Measurements from ENCODE around the gene OMA1.

OMA1 gene

DNA sequence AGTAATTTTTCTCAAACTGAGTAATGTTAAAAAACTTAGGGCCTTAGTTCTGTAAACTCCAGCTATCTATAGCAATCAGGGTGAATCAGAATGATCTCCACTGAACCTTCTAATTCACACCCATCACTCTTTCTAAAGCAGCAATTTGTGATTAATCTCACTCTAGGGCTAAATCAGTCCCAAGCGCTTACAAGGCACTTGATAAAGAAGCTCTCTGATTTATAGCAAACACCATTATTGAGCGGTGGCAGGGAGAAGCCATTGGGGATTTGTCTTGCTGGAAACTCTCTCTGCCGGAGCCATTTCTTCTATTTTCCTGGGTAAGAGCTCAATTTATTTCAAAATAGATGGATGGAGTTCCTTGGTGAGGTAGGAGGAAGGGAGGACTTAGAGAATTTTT is 77.0 kb downstream of the OMA1 start:
- H3K27me3 ChIP-seq (ENCODE audit: insufficient read depth, low read length), result no peaks in the 10 kb centered on the region
- H3K27ac ChIP-seq (ENCODE audit: low read depth, low read length, poor library complexity, severe bottlenecking), result no peak overlapping the region
- no peak overlapping the region for H3K4me2 ChIP-seq (ENCODE audit: low read length)
- H4K20me1 ChIP-seq (ENCODE audit: insufficient read depth, low read length), result no peaks in the 10 kb centered on the region
- H3K36me3 ChIP-seq (ENCODE audit: insufficient read depth, low read length), result no peaks in the 10 kb centered on the region
- H3K4me3 ChIP-seq (ENCODE audit: low read depth, low read length, poor library complexity, severe bottlenecking), result no peak overlapping the region
- no peak overlapping the region for H2AFZ ChIP-seq (ENCODE audit: low read length)
- no peaks in the 10 kb centered on the region for H3K9me3 ChIP-seq (ENCODE audit: low read length)
- H3K9ac ChIP-seq (ENCODE audit: low read length), result no peak overlapping the region
- no peaks in the 10 kb centered on the region for H3K9me2 ChIP-seq (ENCODE audit: low read depth, low read length)
- TF ChIP-seq EZH2 (IDR thresholded peaks at IDR 0.05; ENCODE audit: borderline replicate concordance, low read length), result no peak
- TF ChIP-seq, protein P1, sequence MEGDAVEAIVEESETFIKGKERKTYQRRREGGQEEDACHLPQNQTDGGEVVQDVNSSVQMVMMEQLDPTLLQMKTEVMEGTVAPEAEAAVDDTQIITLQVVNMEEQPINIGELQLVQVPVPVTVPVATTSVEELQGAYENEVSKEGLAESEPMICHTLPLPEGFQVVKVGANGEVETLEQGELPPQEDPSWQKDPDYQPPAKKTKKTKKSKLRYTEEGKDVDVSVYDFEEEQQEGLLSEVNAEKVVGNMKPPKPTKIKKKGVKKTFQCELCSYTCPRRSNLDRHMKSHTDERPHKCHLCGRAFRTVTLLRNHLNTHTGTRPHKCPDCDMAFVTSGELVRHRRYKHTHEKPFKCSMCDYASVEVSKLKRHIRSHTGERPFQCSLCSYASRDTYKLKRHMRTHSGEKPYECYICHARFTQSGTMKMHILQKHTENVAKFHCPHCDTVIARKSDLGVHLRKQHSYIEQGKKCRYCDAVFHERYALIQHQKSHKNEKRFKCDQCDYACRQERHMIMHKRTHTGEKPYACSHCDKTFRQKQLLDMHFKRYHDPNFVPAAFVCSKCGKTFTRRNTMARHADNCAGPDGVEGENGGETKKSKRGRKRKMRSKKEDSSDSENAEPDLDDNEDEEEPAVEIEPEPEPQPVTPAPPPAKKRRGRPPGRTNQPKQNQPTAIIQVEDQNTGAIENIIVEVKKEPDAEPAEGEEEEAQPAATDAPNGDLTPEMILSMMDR (IDR thresholded peaks at IDR 0.05; ENCODE audit: low read length), result no peak
- H3K4me1 ChIP-seq (ENCODE audit: insufficient read depth, low read length, severe bottlenecking), result no peaks in the 10 kb centered on the region
- no peaks in the 10 kb centered on the region for H3K79me2 ChIP-seq (ENCODE audit: insufficient read depth, low read length)
- H3F3A ChIP-seq (ENCODE audit: insufficient read depth, low read length), result no peaks in the 10 kb centered on the region

DNA sequence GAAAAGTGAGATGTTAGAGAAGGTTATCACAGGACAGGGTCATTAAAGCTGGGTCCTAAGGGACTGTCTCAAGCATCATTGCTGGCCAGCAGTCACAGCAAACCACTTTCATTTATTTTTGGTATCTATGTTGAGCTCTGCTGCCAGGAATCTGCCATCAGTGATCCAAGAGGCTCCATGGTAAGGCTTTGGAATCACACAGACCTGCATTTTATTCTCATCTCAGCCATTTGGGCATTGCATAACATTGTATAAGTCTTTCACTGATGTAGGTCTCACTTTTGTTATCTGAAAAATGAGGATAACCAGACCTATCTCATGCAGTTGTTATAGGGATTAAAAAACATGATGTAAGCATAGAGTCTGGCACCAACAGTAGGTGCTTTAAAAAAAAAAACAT is 77.5 kb downstream of the OMA1 start:
- Histone ChIP-seq H3K79me2 (ENCODE audit: insufficient read depth, low read length) (no peaks in the 10 kb centered on the region), H3K4me3 (ENCODE audit: low read depth, low read length, poor library complexity, severe bottlenecking) (no peak overlapping the region), H3K9me3 (ENCODE audit: low read length) (no peaks in the 10 kb centered on the region), H3K27ac (ENCODE audit: low read depth, low read length, poor library complexity, severe bottlenecking) (no peak overlapping the region), H3K36me3 (ENCODE audit: insufficient read depth, low read length) (no peaks in the 10 kb centered on the region), H3F3A (ENCODE audit: insufficient read depth, low read length) (no peaks in the 10 kb centered on the region), H4K20me1 (ENCODE audit: insufficient read depth, low read length) (no peaks in the 10 kb centered on the region), H3K4me2 (ENCODE audit: low read length) (no peak overlapping the region), H3K9me2 (ENCODE audit: low read depth, low read length) (no peaks in the 10 kb centered on the region), H3K9ac (ENCODE audit: low read length) (no peak overlapping the region), H2AFZ (ENCODE audit: low read length) (no peak overlapping the region), H3K4me1 (ENCODE audit: insufficient read depth, low read length, severe bottlenecking) (no peaks in the 10 kb centered on the region), H3K27me3 (ENCODE audit: insufficient read depth, low read length) (no peaks in the 10 kb centered on the region)
- TF ChIP-seq, protein P1 (IDR thresholded peaks at IDR 0.05; ENCODE audit: low read length), result no peak
- no peak for TF ChIP-seq EZH2 (IDR thresholded peaks at IDR 0.05; ENCODE audit: borderline replicate concordance, low read length)

DNA sequence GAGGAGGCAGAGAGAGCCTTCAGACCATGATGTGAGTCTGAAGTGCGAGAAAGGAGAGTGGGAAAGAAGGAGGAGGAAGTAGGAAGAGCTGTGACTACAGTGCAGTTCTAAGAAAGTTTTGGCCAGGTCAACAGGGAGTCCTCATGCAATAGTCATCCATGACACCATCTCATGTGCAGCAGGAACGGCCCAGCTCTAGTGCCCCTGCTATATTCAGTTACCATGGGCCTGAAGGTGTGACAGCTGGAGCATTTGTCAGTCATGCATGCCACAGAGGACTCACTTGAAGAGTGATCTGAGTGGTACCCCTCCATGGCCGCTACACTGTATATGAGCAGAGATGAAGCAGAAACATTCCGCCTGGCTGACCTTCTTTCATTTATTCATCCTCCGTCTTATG is 77.9 kb downstream of the OMA1 start:
- no peaks in the 10 kb centered on the region for H4K20me1 ChIP-seq (ENCODE audit: insufficient read depth, low read length)
- no peak overlapping the region for H3K4me2 ChIP-seq (ENCODE audit: low read length)
- H3K9ac ChIP-seq (ENCODE audit: low read length), result no peak overlapping the region
- no peaks in the 10 kb centered on the region for H3K4me1 ChIP-seq (ENCODE audit: insufficient read depth, low read length, severe bottlenecking)
- no peaks in the 10 kb centered on the region for H3K79me2 ChIP-seq (ENCODE audit: insufficient read depth, low read length)
- H3K9me2 ChIP-seq (ENCODE audit: low read depth, low read length), result no peaks in the 10 kb centered on the region
- no peak overlapping the region for H3K27ac ChIP-seq (ENCODE audit: low read depth, low read length, poor library complexity, severe bottlenecking)
- H3K36me3 ChIP-seq (ENCODE audit: insufficient read depth, low read length), result no peaks in the 10 kb centered on the region
- no peaks in the 10 kb centered on the region for H3K27me3 ChIP-seq (ENCODE audit: insufficient read depth, low read length)
- TF ChIP-seq, protein P1 (IDR thresholded peaks at IDR 0.05; ENCODE audit: low read length), result no peak
- TF ChIP-seq EZH2 (IDR thresholded peaks at IDR 0.05; ENCODE audit: borderline replicate concordance, low read length), result no peak
- H2AFZ ChIP-seq (ENCODE audit: low read length), result no peak overlapping the region
- H3K9me3 ChIP-seq (ENCODE audit: low read length), result no peaks in the 10 kb centered on the region
- H3K4me3 ChIP-seq (ENCODE audit: low read depth, low read length, poor library complexity, severe bottlenecking), result no peak overlapping the region
- H3F3A ChIP-seq (ENCODE audit: insufficient read depth, low read length), result no peaks in the 10 kb centered on the region
